Loucy (cell line): Measurements from ENCODE around the gene TNS2.

Source experiments
- H2AFZ ChIP-seq: fragments of 200-600 bp; sonication (generic); 2 replicates; pipeline ENCODE4 v1.6.0; 2016; ENCODE audit warnings: antibody characterized with exemption, mild to moderate bottlenecking, low read length, moderate library complexity
- H3F3A ChIP-seq: fragments of 200-600 bp; 2 replicates; pipeline ENCODE4 v1.6.0; 2016; ENCODE audit warnings: antibody characterized with exemption, low read depth, mild to moderate bottlenecking
- H3K27me3 ChIP-seq: fragments of 200-600 bp; sonication (generic); 2 replicates; pipeline ENCODE4 v1.6.1; 2014; ENCODE audit warnings: low read length, mild to moderate bottlenecking; ENCODE audit not compliant: insufficient read depth, poor library complexity, severe bottlenecking
- H3K36me3 ChIP-seq: fragments of 200-600 bp; sonication (generic); 2 replicates; pipeline ENCODE4 v1.6.1; 2016; ENCODE audit warnings: low read length; ENCODE audit not compliant: insufficient read depth
- H3K4me1 ChIP-seq: fragments of 200-600 bp; sonication (generic); 2 replicates; pipeline ENCODE4 v1.5.1; 2014; ENCODE audit warnings: low read length, mild to moderate bottlenecking; ENCODE audit not compliant: insufficient read depth, poor library complexity, severe bottlenecking
- H3K4me2 ChIP-seq: fragments of 200-600 bp; sonication (generic); 2 replicates; pipeline ENCODE4 v1.6.0; 2014; ENCODE audit warnings: antibody characterized with exemption, low read length, low read depth, mild to moderate bottlenecking; ENCODE audit not compliant: poor library complexity, severe bottlenecking
- H3K4me3 ChIP-seq: fragments of 200-600 bp; sonication (generic); 2 replicates; pipeline ENCODE4 v1.5.1; 2014; ENCODE audit warnings: low read length, mild to moderate bottlenecking, mixed read lengths; ENCODE audit not compliant: poor library complexity, severe bottlenecking
- H3K79me2 ChIP-seq: fragments of 200-600 bp; sonication (generic); 2 replicates; pipeline ENCODE4 v1.6.1; 2014; ENCODE audit warnings: low read length; ENCODE audit not compliant: insufficient read depth
- H3K9ac ChIP-seq: fragments of 200-600 bp; sonication (generic); 2 replicates; pipeline ENCODE4 v1.6.0; 2014; ENCODE audit warnings: mild to moderate bottlenecking, low read depth, low read length, moderate library complexity; ENCODE audit not compliant: poor library complexity, severe bottlenecking
- H3K9me2 ChIP-seq: fragments of 200-600 bp; sonication (generic); replicated peaks from 2 replicates; pipeline ENCODE4 v1.6.1; 2016; ENCODE audit warnings: low read depth, low read length, mixed read lengths
- H3K9me3 ChIP-seq: fragments of 200-600 bp; sonication (generic); 2 replicates; pipeline ENCODE4 v1.6.1; 2014; ENCODE audit warnings: mild to moderate bottlenecking, antibody characterized with exemption, low read length, low read depth; ENCODE audit not compliant: insufficient read depth
- H4K20me1 ChIP-seq: fragments of 200-600 bp; sonication (generic); 2 replicates; pipeline ENCODE4 v1.6.0; 2014; ENCODE audit warnings: antibody characterized with exemption, low read length, mild to moderate bottlenecking; ENCODE audit not compliant: insufficient read depth, poor library complexity, severe bottlenecking
- EZH2phosphoT487 ChIP-seq: fragments of 200-600 bp; IDR thresholded peaks from 2 replicates; pipeline ENCODE4 v1.6.1; 2018; ENCODE audit warnings: antibody characterized with exemption, mild to moderate bottlenecking, moderate library complexity, borderline replicate concordance
- TF ChIP-seq, protein P1 (sequence below): fragments of 200-600 bp; sonication (generic); conservative IDR thresholded peaks from 2 replicates; pipeline ENCODE4 v1.5.1; 2014; ENCODE audit warnings: mild to moderate bottlenecking, antibody characterized with exemption, low read length

TNS2 gene

DNA sequence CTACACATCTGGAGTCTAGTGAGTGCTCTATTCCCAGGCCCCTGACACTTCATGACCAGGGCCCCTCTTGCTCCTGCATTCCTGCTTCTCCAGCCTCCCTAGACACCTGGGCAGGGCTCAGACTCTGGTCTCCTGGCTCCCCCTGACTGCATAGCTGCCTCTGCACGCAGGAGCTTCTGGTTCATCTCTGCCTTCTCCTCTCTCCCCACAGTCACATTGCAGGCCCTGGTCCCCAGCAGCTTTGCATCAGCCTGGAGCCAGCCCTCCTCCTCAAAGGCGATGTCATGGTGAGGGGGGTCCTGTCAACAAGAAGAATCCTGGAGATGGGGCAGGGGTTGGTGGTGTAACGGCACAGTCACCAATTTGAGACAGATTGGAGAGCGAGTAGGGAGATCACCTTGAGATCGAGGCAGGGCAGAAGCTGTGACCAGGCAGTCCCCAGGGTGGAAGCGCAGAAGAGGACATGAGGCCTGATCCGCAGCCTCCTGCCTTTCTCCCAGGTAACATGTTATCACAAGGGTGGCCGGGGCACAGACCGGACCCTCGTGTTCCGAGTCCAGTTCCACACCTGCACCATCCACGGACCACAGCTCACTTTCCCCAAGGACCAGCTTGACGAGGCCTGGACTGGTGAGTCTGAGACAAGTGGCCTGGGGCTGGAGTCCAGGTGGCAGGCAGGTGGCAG, 8.1 kb downstream of the TNS2 start:
- Histone ChIP-seq H3K4me1 (peaks cover 14% of the 10 kb centered on the region), H3K36me3 (no peaks in the 10 kb centered on the region), H2AFZ (no peak overlapping the region), H3K9me3 (no peaks in the 10 kb centered on the region), H3K27me3 (no peaks in the 10 kb centered on the region), H3K4me2 (no peak overlapping the region), H3K9me2 (no peaks in the 10 kb centered on the region), H3K9ac (no peak overlapping the region), H4K20me1 (no peaks in the 10 kb centered on the region), H3K79me2 (no peaks in the 10 kb centered on the region), H3F3A (no peaks in the 10 kb centered on the region), H3K4me3 (no peak overlapping the region)
- no peak for TF ChIP-seq EZH2phosphoT487
- TF ChIP-seq, protein P1, sequence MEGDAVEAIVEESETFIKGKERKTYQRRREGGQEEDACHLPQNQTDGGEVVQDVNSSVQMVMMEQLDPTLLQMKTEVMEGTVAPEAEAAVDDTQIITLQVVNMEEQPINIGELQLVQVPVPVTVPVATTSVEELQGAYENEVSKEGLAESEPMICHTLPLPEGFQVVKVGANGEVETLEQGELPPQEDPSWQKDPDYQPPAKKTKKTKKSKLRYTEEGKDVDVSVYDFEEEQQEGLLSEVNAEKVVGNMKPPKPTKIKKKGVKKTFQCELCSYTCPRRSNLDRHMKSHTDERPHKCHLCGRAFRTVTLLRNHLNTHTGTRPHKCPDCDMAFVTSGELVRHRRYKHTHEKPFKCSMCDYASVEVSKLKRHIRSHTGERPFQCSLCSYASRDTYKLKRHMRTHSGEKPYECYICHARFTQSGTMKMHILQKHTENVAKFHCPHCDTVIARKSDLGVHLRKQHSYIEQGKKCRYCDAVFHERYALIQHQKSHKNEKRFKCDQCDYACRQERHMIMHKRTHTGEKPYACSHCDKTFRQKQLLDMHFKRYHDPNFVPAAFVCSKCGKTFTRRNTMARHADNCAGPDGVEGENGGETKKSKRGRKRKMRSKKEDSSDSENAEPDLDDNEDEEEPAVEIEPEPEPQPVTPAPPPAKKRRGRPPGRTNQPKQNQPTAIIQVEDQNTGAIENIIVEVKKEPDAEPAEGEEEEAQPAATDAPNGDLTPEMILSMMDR: no peak

GRCh38 chr12:53058674-53059433, 9.0 kb downstream of the TNS2 start:
- Histone ChIP-seq H3F3A (no peaks in the 10 kb centered on the region), H2AFZ (no peak overlapping the region), H3K27me3 (no peaks in the 10 kb centered on the region), H3K79me2 (no peaks in the 10 kb centered on the region), H3K4me2 (no peak overlapping the region), H3K9me2 (no peaks in the 10 kb centered on the region), H3K4me1 (peaks cover 10% of the 10 kb centered on the region), H3K9ac (no peak overlapping the region), H3K4me3 (no peak overlapping the region), H3K9me3 (no peaks in the 10 kb centered on the region), H4K20me1 (no peaks in the 10 kb centered on the region), H3K36me3 (no peaks in the 10 kb centered on the region)
- TF ChIP-seq EZH2phosphoT487: no peak

GRCh38 chr12:53059434-53060063, 9.7 kb downstream of the TNS2 start:
- Histone ChIP-seq H3K9me2 (no peaks in the 10 kb centered on the region), H3K9ac (no peak overlapping the region), H2AFZ (no peak overlapping the region), H3K27me3 (no peaks in the 10 kb centered on the region), H3K4me2 (no peak overlapping the region), H3K36me3 (no peaks in the 10 kb centered on the region), H3K79me2 (no peaks in the 10 kb centered on the region), H4K20me1 (no peaks in the 10 kb centered on the region), H3K4me1 (peaks cover 6% of the 10 kb centered on the region), H3K4me3 (no peak overlapping the region), H3F3A (no peaks in the 10 kb centered on the region), H3K9me3 (no peaks in the 10 kb centered on the region)
- TF ChIP-seq, protein P1: no peak
- no peak for TF ChIP-seq EZH2phosphoT487
